Activated naive CD4-positive, alpha-beta T cell treated with anti-CD3 and anti-CD28 coated beads, Interleukin-2, amount 50 U/mL, for 16 hours (primary cell): ENCODE data around the gene EFCAB10.
"Not testable (repeated sequence)": the region's sequence is repeated elsewhere in the genome, so short reads cannot be mapped to it uniquely, and the experiment has no call there.

ENCODE experiments used
- DNase-seq: peaks from one replicate; pipeline ENCODE4 v3.0.0-alpha.2; 2020

The EFCAB10 gene

GRCh38 chr7:105530126-105530525, 51.2 kb downstream of the EFCAB10 start:
- DNase-seq = no peak

GRCh38 chr7:105527737-105528136, 53.6 kb downstream of the EFCAB10 start:
- not testable (repeated sequence) for DNase-seq

- no peak for DNase-seq
These were observed 56.5 kb downstream of the EFCAB10 start for GRCh38 chr7:105524840-105525239.

GRCh38 chr7:105524423-105524822, 56.9 kb downstream of the EFCAB10 start:
- not testable (repeated sequence) for DNase-seq

- DNase-seq = peak; percentile 81
These were observed 59.4 kb downstream of the EFCAB10 start, which contains the start of gene PUS7 for GRCh38 chr7:105521717-105522463. Gene PUS7, minus strand, starts transcription at chr7:105522271. Its CDS starts 13,759 bp downstream, at chr7:105508512.

GRCh38 chr7:105521027-105521716, 60.1 kb downstream of the EFCAB10 start:
- DNase-seq = peak; percentile 60

- not testable (repeated sequence) for DNase-seq
These were observed 60.7 kb downstream of the EFCAB10 start for GRCh38 chr7:105520620-105521019.

GRCh38 chr7:105519353-105519752, 61.9 kb downstream of the EFCAB10 start:
- no peak for DNase-seq

GRCh38 chr7:105515610-105516009, 65.7 kb downstream of the EFCAB10 start:
- not testable (repeated sequence) for DNase-seq
